ENCODE data around the gene TSPAN9. TPM values are rescaled to one million over a fixed set of nuclear protein-coding genes. Genes with fewer than 3 reads are reported as not detected.

The TSPAN9 gene
- total and polyA plus RNA-seq, 2 experiments from 2014 or later = 6.0 to 31.5 TPM

GRCh38 chr12:3229577-3229976 is 152.4 kb downstream of the TSPAN9 start:
- no peak overlapping the region for H3K4me3 ChIP-seq
- DNase-seq (ENCODE audit: low spot score) (no peak), ATAC-seq (no peak)
- H3K4me1 ChIP-seq (ENCODE audit: insufficient read depth) = peaks cover 24% of the 10 kb centered on the region
- no peaks in the 10 kb centered on the region for H3K79me2 ChIP-seq (replicated peaks; ENCODE audit: insufficient read depth)
- no peak overlapping the region for H2AFZ ChIP-seq
- H3K27me3 Mint-ChIP-seq (ENCODE audit: insufficient read depth, low read depth, poor library complexity) = peaks cover 20% of the 10 kb centered on the region
- TF ChIP-seq EZH2phosphoT487 (IDR thresholded peaks at IDR 0.05; ENCODE audit: unreplicated experiment) (no peak), STAT1 (IDR thresholded peaks at IDR 0.05; ENCODE audit: unreplicated experiment) (no peak), REST (IDR thresholded peaks at IDR 0.05; ENCODE audit: unreplicated experiment) (no peak), ETS1 (IDR thresholded peaks at IDR 0.05) (no peak), ZNF331 (CRISPR knock-in tag; IDR thresholded peaks at IDR 0.05; ENCODE audit: low read depth) (no peak), POLR2AphosphoS5 (IDR thresholded peaks at IDR 0.05; ENCODE audit: low read depth) (no peak), JUNB (IDR thresholded peaks at IDR 0.05; ENCODE audit: unreplicated experiment) (no peak), ZNF114 (CRISPR knock-in tag; IDR thresholded peaks at IDR 0.05) (no peak), CREB1 (CRISPR knock-in tag; IDR thresholded peaks at IDR 0.05; ENCODE audit: low read depth) (no peak), EZH2 (IDR thresholded peaks at IDR 0.05; ENCODE audit: low read depth, unreplicated experiment) (no peak)
- H3K27ac ChIP-seq (ENCODE audit: low read depth) = no peak overlapping the region
- H3K4me3 Mint-ChIP-seq = no peak overlapping the region
- no peak overlapping the region for H3K4me2 ChIP-seq
- peaks cover 11% of the 10 kb centered on the region; the same call in 2 of the 3 replicates for H3K36me3 Mint-ChIP-seq (ENCODE audit: low read depth)
- no peaks in the 10 kb centered on the region for H3K36me3 ChIP-seq (ENCODE audit: insufficient read depth)
- H3K4me1 Mint-ChIP-seq = peaks cover 72% of the 10 kb centered on the region
- no peaks in the 10 kb centered on the region for H3F3A ChIP-seq (replicated peaks; ENCODE audit: low read depth)
- no peak overlapping the region for H3K27ac Mint-ChIP-seq
- H4K20me1 ChIP-seq (replicated peaks; ENCODE audit: insufficient read depth) = no peaks in the 10 kb centered on the region; the same call in 1 of the 2 replicates
- peaks cover 11% of the 10 kb centered on the region; the same call in 2 of the 3 replicates for H3K9me3 Mint-ChIP-seq
- H3K9me2 ChIP-seq (ENCODE audit: insufficient read depth) = no peaks in the 10 kb centered on the region
- no peaks in the 10 kb centered on the region for H3K27me3 ChIP-seq (ENCODE audit: insufficient read depth)

GRCh38 chr12:3230758-3231375 is 153.7 kb downstream of the TSPAN9 start:
- 0 out of 3 replicates have a peak overlapping the region, but pooled peaks have one; percentile 38 for H3K4me3 Mint-ChIP-seq
- Histone ChIP-seq H4K20me1 (replicated peaks; ENCODE audit: insufficient read depth) (no peaks in the 10 kb centered on the region; the same call in 1 of the 2 replicates), H3K4me1 (ENCODE audit: insufficient read depth) (peaks cover 24% of the 10 kb centered on the region), H3K4me3 (no peak overlapping the region), H3K27ac (ENCODE audit: low read depth) (0 out of 2 replicates have a peak overlapping the region, but pooled peaks have one; percentile 26), H3K36me3 (ENCODE audit: insufficient read depth) (no peaks in the 10 kb centered on the region), H3K4me2 (no peak overlapping the region), H3F3A (replicated peaks; ENCODE audit: low read depth) (no peaks in the 10 kb centered on the region), H2AFZ (no peak overlapping the region), H3K27me3 (ENCODE audit: insufficient read depth) (no peaks in the 10 kb centered on the region), H3K79me2 (replicated peaks; ENCODE audit: insufficient read depth) (no peaks in the 10 kb centered on the region), H3K9me2 (ENCODE audit: insufficient read depth) (no peaks in the 10 kb centered on the region)
- peaks cover 17% of the 10 kb centered on the region for H3K27me3 Mint-ChIP-seq (ENCODE audit: insufficient read depth, low read depth, poor library complexity)
- H3K36me3 Mint-ChIP-seq (ENCODE audit: low read depth) = peaks cover 11% of the 10 kb centered on the region; the same call in 2 of the 3 replicates
- peaks cover 11% of the 10 kb centered on the region; the same call in 2 of the 3 replicates for H3K9me3 Mint-ChIP-seq
- DNase-seq (ENCODE audit: low spot score) (no peak), ATAC-seq (peak; percentile 4; the same call in 2 of the 3 replicates)
- peaks cover 68% of the 10 kb centered on the region for H3K4me1 Mint-ChIP-seq
- H3K27ac Mint-ChIP-seq = no peak overlapping the region
- TF ChIP-seq EZH2 (IDR thresholded peaks at IDR 0.05; ENCODE audit: low read depth, unreplicated experiment) (no peak), CREB1 (CRISPR knock-in tag; IDR thresholded peaks at IDR 0.05; ENCODE audit: low read depth) (no peak), REST (IDR thresholded peaks at IDR 0.05; ENCODE audit: unreplicated experiment) (no peak), ETS1 (IDR thresholded peaks at IDR 0.05) (no peak), EZH2phosphoT487 (IDR thresholded peaks at IDR 0.05; ENCODE audit: unreplicated experiment) (no peak), POLR2AphosphoS5 (IDR thresholded peaks at IDR 0.05; ENCODE audit: low read depth) (no peak), NANOG (IDR thresholded peaks at IDR 0.05; ENCODE audit: borderline replicate concordance) (no peak), JUNB (IDR thresholded peaks at IDR 0.05; ENCODE audit: unreplicated experiment) (no peak)
